GM19452 (cell line): ENCODE data around the gene GPR12.

ENCODE experiments used
- ATAC-seq: cut with Tn5 transposase; IDR thresholded peaks from one replicate; pipeline ENCODE4 v1.9.1; 2021; ENCODE audit not compliant: unreplicated experiment

The GPR12 gene, protein sequence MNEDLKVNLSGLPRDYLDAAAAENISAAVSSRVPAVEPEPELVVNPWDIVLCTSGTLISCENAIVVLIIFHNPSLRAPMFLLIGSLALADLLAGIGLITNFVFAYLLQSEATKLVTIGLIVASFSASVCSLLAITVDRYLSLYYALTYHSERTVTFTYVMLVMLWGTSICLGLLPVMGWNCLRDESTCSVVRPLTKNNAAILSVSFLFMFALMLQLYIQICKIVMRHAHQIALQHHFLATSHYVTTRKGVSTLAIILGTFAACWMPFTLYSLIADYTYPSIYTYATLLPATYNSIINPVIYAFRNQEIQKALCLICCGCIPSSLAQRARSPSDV

DNA sequence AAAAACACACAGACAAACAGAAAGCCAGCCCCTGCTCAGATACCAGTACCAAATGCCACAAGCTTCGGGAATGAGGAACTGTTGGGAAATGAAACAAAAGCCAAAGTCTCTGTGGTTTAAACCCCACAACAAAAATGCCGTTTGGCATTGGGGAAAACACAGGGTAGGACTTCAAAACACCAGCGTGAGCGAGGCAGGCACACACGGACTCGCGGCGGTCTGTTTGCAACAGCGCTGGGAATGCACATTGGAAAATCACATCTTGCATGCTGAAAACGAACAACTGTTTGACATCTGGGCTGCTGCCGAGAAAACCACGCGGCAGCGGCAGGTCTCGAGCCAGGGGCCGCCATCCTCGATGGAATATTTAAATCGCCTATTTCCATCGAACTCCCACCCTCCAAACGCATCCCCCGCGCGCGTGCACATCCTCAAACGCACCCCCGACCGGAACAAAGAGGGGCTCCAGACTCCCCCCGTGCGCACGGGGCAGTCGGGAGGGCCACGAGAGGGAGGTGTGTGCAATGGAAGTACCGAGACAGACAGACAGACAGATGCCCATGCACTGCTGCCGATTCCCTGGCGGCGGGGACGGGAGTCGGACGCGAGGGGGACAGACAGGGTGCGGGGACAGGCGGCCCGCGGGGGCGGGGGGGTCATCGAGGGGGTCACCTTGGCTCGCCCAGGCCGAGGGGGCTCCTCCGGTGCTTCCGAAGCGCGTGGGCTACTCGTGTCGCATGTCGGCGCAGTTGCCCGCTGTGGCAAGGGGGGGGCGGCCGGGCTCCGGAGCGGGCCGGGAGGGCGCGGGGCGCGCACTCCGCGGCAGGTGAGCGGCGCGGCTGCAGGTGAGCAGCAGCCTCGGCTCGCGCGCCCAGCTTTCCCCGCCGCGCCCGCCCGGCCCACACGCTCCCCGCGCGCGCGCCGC, at the start of gene GPR12:
Gene GPR12, minus strand, starts transcription at position 880 of the 925 bp plus-strand sequence. CDS start 959 bp downstream, outside the sequence.
- ATAC-seq: no peak

DNA sequence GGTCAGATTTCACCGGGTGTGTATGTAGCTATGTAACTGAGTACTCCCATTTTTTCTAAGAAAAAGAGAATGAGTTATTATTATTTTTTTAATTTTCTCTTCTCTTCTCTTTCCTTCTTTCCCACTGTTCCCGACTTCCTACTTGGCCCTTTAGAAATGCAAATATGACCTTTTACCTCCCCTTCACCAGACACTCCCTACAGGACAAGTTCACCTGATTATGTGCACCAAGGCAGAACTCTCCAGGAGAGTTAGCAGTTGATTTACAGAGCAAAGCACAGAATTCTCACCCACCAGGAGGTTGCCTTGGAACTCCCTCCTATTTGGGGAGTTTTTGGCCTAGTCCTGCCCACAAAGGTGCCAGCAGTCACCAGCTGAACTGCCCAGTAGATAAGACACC, 49.5 kb upstream of the GPR12 start:
- no peak for ATAC-seq

DNA sequence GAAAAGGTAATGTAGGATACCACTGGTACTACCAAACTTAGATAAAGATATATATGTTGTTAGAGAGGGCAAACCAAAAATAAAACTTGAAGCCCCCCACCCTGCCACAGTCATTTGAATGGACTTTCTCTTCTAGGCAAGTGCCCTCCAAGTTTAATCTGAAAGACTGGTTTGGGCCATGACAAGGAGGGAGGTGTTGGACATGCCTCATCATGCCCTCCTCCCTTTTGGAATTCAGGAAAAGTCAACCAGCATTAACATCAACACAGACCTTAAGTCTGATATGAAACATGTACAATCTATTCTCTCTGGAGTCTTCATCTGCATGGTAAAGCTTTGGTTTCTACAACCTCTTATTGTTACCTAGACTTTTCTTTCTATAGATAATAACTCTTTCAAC, 46.3 kb upstream of the GPR12 start:
- no peak for ATAC-seq

DNA sequence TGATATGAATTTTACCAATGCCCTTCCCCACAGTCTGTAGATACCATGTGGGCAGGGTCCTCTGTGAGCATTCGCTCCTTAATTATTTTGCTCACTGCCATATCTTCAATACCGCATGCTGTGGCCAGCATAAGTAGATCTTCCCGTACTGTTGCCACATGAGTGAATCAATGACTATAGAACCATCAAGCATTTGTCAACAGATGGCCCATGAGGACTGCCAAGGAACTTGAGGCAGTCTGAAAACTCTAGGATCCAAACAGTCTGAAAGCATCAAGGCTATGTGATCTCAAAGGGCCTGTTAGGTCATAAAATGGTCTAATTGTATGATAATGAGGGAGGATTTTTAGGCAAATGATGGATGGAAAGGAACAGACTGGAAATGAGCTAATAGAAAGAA, 27.4 kb upstream of the GPR12 start:
- no peak for ATAC-seq

DNA sequence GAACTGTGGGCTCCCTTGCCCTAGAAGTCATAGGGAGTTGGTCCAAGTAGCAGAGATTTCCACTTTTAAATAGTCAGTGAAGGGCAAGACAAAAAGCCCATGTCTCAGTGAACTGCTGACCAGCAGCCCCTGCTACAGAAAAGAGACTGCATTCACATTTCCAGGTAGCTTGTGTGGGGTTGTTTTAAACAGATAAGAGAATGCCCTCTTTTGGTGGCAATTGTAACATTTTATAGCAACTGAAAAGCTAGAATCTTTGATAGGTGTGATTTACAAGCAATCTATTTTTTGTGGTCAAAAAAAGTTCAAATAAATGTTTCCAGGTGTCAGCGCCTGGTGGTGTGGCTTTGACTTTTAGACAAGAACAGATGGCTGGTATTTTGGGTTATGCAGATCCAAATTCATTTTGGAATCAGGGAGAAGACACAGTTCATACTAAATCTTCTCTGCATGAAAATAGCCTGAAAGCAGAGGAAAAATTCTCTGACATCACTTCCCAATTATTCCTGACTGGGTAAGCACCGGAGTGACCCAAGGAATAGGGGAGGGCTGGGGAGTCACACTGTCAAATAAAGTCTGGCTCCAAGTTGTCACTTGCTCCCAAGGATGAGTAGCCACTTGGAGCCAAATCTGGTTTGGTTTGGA, 26.2 kb upstream of the GPR12 start:
- no peak for ATAC-seq

DNA sequence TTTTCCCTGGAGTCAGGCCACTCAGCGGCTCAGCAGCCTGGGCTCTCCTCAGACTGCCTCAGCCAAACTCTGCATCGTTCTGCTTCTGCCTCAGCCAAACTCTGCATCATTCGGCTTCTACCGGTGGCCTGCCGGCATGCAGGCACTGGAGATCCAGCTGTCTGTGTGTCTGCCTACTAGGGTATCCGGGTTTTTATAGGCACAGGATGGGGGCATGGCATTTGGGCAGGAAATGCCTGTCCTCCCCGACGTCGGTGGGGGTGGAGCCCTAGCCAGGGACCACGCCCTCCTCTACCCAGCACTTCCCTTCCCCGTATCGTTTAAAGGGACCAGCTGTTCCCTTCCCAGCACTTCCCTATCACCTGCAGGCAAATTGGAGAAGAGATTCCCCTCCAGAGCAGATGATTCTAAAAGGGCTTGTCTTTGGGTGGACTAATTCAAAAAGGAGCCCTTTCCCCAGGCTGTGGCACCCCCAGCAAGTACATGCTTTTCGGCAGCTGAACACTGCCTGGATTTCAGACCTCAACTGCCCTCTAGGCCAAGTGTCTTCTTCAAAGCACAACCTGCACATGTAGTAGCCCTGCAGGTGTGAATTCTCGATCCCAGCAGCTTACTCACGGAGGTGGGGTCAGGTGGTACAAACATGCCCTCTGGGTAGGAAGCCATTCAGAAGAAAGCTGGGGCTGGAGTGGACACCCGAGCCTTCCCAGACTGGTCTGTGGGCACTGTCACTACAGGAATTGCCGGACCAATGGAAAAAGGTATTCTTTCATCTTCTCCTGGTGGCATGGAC, 25.4 kb upstream of the GPR12 start:
- no peak for ATAC-seq

DNA sequence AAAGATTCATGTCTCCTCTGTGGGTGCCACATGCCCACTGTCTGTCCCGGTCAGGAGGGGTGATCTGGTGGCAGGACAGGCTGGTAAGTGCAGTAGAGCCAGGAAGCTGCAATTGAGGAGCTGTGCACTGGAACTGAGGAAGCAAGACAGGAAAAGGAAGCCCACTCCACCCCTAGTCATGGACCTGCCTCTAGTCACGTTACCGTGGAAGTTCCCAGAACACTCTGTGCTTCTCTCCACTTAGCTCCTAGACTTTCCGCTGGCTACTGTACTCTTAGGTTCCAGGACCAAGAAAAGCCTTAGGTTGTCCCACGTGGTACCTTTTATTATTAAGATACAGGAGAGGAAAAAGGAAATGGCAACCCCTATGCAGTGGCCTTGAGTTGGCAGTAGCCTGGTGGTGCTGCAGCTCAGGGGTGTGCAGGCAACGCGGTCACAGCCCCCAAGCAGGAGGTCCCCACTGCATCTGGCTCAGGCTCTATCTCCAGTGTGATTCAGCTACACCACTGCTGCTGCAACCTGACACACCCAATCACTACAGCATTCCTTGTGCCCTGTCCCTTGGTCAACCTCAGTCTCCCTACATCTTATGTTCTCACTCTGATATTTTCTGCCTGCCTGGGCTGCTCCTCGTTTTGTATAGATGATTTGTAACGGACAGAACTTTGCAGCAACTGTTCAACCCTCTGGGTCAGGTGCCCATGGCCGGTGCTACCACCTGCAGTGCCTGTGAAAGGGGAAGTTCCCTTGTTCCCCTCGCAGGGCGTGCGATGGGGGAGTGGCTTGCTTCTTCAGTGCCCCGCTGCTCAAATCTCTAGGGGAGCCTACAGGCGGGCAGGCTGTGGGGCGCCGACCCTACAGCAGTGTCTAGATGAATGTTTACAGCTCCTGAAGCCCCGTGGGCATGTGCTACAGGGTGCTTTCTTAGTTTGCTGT, 24.4 kb upstream of the GPR12 start:
- ATAC-seq: no peak

DNA sequence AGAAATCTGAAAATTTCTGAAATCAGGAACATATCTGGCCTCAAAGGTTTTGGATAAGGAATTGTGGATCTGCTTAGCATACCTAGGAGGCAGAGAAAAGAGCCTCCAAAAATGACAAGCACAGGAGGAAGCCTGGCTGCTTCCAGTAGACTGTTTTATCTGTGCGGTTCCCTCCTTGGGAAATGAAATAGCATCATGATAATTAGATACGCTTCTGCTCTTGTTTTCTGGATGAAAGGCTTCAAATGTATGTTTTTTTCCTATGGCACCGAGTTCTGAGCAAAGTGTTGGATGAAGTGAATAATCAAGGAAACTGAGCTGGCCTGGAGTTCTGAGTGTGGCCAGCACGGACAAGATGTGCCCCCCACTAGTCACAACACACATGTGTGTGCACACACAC, 19.8 kb upstream of the GPR12 start:
- ATAC-seq: no peak

DNA sequence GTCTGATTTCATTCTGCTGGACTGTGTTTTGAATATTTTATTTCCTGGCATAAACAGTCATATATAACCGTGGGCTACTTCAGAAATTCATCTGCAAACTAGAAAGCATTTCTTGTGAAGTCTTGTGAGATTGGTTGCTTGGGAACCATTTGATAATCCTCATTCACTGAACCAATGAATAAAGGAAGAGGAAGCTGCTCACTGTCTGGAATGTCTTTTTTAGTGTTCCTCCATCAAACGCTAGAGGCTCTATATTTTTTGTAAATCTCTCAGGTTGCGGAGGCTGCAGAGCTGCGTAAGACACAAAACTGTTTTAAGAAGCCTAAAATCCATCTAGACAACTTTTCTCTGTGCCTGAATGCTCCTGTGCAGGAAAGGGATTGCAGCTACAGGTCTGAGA, 18.7 kb upstream of the GPR12 start:
- no peak for ATAC-seq

DNA sequence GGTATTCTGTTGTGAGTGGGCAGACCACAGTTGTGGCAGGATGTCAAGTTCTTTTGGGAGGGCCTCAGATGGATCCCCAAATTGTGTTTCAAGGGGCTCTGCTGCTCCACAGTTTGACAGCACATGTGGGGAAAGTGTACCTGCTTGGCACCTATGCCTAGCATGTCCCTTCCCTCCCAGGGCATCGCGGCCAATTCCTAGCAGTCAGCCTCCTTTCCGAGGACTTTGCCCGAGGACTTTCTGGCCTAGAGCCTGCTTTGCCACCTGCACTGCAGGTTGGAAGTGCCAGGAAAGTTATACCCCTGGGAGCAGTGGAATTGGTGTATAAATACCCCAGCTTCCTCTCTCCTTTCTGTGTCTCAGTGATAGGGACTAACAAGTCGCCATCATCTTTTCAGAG, 11.9 kb upstream of the GPR12 start:
- no peak for ATAC-seq

DNA sequence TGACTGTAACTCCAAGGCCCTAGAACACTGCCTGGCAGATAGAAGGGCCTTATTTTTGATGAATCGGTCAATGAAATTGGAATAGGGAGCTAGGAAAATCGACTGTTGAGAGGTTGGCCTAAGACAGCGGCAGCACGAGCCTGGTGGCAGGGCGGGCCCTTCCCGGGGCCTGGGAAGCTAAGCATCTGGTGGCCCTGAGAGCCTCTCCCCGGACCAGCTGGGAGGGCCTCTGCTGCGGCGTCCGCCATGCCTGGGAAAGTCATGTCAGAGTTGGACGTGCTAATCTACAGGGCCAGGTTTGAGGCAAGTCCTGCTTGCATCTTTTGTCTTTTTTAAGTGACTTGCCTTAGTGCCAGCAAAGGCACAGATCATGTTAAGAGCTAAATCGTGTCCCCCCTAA, 11.2 kb upstream of the GPR12 start:
- ATAC-seq: no peak

DNA sequence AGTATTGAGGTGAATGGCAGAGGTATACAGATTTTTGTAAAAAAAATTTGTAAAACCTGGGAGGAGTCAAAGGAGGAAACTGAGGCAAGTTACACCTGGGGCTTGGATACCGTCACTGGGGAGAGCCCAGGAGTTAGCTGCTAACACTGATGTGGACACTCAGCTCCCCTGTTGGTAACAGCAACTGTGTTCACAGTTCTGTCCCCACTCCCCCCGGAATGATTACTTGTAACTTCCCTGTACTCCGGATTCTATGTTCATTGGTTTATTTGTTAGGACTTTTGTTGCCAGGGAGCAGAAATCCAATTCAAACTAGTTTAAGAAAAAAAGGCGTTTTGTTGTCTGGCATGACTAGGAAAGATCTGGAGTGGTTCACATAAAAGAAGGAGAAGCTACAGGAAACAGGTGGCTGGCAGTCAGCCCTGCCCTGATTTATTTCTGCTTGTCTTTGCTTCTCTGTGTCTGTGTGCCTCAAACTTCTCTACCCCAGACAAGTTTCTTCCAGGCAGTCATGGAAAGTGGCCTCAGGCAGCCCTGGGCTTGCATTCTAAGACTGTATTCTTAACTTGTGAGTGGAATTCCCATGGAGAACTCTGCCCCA, 2.3 kb upstream of the GPR12 start:
- ATAC-seq: no peak

DNA sequence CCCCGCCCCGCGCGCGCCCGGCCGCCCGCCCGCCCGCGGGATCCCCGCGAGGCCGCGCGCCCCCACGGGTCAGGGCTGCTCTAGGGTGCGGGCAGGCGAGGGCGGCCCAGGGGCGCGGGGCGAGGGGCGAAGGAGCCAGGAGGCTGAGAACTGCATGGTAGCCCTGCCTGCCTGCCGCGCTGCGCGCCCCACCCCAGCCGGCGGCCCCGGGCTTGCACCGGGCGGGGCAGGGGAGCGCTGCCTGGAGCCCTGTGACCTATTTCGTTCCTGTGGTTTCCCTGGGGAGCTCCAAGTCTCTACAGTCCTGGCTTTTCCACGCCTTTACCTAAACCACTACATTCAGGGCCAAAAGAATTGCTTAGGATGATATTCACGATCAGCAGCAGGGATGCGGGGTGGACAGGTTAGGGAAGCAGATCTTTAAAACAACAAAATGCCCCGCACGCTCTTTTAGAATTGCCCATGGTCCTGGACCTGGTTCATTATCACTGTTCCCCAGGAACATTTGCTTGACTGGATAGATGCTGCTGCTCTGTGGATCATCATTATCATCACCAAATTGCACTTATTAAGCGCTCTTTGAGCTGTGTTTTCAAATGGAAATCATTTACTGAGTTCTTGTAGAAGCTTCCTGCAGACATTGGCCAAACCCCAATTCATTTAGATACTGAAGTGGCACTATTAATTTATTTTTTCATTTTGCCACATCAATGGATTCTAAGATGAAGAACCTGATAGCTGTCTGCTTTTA, 421 bp upstream of the GPR12 start:
- no peak for ATAC-seq

DNA sequence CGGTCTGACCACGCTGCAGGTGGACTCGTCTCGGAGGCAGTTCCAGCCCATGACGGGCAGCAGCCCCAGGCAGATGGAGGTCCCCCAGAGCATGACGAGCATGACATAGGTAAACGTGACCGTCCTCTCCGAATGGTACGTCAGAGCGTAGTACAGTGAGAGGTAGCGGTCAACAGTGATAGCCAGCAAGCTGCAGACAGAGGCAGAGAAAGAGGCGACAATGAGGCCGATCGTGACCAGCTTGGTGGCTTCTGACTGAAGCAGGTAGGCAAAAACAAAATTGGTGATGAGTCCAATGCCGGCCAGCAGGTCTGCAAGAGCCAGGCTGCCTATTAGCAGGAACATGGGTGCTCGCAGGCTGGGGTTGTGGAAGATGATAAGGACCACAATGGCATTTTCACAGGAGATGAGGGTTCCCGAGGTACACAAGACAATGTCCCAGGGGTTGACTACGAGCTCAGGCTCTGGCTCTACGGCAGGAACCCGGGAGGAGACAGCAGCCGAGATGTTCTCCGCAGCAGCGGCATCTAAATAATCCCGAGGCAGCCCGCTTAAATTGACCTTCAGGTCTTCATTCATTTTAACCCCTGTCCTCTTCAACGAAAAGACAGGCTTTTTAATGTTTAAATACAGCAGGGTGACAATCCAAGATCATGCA, 1.2 kb downstream of the GPR12 start:
- no peak for ATAC-seq

DNA sequence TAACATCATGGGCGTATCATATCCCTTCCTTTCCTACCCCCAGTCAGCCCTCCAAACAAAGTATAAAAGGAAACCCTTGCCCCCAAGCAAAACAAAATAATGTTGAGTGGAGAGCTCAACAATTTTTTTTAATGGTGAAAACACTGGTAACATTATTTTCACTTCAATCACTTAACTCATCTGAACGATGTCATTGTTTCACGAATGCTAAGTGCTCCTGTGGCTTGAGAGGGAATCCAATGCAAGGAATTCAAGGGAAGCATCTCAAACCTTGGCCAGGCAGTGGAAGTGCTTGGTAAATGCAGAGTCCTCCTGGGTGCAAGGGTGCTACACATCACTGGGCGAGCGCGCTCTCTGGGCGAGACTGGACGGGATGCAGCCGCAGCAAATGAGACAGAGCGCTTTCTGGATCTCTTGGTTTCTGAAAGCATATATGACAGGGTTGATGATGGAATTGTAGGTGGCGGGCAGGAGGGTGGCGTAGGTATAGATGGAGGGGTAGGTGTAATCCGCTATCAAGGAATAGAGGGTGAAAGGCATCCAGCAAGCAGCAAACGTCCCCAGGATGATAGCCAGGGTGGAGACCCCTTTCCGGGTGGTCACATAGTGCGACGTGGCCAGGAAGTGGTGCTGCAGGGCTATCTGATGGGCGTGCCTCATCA, 2.0 kb downstream of the GPR12 start:
- no peak for ATAC-seq

DNA sequence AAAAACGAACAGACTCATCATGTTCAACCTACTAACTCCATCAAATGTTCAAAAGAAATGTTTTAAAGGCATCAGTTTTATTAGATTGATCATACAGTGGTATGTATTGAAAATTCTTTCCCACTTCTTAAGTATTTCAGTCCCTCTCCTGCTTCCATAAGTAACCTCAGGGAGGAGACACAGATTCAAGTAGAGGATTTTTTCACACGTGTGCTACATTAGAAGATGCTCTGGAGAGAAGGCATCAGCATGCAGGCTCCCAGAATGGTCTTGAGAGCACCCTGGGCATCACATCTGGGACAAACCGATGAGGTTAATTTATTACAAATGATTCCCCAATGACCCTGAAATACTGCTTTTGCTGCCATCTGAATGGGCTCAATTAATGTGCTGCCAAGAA, 3.6 kb downstream of the GPR12 start:
- ATAC-seq: no peak

DNA sequence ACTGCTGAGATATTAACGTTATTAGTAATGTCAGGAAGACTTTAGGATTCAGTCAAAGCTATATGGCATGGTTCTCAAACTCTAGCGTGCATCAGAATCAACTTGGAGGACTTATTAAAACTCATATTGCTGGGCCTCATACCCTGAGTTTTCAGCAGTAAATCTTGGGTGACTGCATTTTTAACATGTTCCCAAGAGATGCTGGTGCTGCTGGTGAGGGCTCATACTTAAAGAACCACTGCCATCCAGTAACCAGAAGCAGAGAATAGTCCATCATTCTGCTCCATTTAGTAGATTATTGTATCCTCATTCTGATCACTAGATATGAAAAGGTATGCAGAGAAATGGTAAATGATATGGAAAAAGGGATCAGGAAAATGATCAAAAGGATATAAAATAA, 7.9 kb downstream of the GPR12 start:
- no peak for ATAC-seq

DNA sequence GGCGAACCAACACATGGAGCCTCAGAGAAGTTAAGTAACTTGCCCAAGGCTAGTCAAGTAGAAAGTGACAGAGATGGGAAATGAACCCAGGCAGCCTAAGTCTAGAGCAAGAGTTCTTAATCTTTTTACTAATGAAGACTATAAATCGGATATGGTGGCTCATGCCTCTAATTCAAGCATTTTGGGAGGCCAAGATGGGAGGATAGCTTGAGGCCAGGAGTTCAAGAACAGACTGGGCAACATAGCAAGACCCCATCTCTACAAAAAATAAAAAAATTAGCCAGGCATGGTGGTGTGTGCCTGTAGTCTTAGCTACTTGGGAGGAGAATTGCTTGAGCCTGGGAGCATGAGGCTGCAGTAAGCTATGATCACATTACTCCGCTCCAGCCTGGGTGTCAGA, 10.7 kb downstream of the GPR12 start:
- ATAC-seq: no peak
